ENCODE measurements around the gene PLD6.

- TF ChIP-seq SP1 (IDR thresholded peaks at IDR 0.05) (no peak), TARDBP (IDR thresholded peaks at IDR 0.05) (no peak), PKNOX1 (IDR thresholded peaks at IDR 0.05) (no peak), FOXK2 (IDR thresholded peaks at IDR 0.05) (no peak), NFRKB (IDR thresholded peaks at IDR 0.05) (no peak)
Measured at GRCh38 chr17:17226451-17227265, 20.5 kb upstream of the PLD6 start.

Data from HEK293T (cell line).